ENCODE data around the gene G6PD.

G6PD gene

DNA sequence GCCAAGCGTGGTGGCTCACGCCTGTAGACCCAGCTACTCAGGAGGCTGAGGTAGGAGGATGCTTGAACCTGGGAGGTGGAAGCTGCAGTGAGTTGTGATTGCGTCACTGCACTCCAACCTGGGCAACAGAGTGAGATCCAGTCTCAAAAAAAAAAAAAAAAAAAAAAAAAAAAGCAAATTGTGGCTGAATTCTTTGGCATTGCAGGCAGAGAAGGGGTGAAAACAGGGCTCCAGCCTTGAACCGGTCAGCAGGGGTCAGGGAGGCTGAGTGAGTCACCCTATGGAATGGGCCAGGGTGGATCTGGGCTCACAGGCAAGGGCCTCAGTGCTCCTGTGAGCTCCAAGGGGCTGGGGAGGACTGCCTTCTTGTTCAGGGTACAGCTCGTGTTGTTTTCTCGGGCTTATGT lies 17.4 kb downstream of the G6PD start:
- TF ChIP-seq, protein P1, sequence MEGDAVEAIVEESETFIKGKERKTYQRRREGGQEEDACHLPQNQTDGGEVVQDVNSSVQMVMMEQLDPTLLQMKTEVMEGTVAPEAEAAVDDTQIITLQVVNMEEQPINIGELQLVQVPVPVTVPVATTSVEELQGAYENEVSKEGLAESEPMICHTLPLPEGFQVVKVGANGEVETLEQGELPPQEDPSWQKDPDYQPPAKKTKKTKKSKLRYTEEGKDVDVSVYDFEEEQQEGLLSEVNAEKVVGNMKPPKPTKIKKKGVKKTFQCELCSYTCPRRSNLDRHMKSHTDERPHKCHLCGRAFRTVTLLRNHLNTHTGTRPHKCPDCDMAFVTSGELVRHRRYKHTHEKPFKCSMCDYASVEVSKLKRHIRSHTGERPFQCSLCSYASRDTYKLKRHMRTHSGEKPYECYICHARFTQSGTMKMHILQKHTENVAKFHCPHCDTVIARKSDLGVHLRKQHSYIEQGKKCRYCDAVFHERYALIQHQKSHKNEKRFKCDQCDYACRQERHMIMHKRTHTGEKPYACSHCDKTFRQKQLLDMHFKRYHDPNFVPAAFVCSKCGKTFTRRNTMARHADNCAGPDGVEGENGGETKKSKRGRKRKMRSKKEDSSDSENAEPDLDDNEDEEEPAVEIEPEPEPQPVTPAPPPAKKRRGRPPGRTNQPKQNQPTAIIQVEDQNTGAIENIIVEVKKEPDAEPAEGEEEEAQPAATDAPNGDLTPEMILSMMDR (IDR thresholded peaks at IDR 0.05; ENCODE audit: extremely low read depth, insufficient read depth, missing control alignments), result no peak
- DNase-seq (ENCODE audit: low spot score), result no peak
- in situ Hi-C loops (cut with MboI; ENCODE audit: low pct_unique_long_range_greater_than_20kb, low sequenced_read_pairs, unreplicated experiment), result no loop called here

DNA sequence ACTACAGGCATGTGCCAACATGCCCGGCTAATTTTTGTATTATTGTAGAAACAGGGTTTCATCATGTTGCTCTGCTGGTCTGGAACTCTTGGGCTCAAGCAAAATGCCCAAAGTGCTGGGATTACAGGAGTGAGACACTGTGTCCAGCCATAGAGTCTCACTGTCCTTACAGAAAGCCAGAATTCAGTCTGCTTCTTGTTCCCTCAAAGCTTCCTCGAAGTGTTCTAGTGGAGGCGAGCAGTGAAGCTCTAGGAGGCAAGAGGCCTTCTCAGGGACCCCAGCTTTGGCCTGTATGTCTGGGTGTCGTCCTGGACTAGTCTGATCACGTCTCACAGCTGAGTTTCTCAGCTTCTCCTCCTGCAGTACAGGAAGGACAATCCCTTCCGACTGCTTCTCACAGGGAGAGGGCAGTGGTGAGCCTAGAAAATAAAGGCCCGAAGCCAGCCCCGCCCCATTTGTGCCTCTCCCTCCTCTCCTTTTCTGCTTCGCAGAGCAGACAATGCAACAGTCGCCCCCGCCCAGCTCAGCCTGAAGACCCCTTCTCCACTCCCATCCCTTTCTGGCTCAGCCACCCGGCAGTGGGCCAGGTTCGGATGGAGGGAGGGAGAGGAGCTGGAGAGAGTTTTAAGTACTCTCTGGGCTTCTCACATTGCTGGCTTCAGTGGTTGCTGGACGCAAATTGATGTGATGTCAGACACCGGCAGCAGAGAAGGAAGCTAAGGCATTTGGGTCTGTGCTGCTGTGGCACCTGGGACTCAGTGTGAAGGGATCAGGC lies 19.6 kb downstream of the G6PD start:
- TF ChIP-seq, protein P1 (IDR thresholded peaks at IDR 0.05; ENCODE audit: extremely low read depth, insufficient read depth, missing control alignments), result peak; percentile 47
- peak; percentile 72 for DNase-seq (ENCODE audit: low spot score)
- in situ Hi-C loops (cut with MboI; ENCODE audit: low pct_unique_long_range_greater_than_20kb, low sequenced_read_pairs, unreplicated experiment), result no loop called here

DNA sequence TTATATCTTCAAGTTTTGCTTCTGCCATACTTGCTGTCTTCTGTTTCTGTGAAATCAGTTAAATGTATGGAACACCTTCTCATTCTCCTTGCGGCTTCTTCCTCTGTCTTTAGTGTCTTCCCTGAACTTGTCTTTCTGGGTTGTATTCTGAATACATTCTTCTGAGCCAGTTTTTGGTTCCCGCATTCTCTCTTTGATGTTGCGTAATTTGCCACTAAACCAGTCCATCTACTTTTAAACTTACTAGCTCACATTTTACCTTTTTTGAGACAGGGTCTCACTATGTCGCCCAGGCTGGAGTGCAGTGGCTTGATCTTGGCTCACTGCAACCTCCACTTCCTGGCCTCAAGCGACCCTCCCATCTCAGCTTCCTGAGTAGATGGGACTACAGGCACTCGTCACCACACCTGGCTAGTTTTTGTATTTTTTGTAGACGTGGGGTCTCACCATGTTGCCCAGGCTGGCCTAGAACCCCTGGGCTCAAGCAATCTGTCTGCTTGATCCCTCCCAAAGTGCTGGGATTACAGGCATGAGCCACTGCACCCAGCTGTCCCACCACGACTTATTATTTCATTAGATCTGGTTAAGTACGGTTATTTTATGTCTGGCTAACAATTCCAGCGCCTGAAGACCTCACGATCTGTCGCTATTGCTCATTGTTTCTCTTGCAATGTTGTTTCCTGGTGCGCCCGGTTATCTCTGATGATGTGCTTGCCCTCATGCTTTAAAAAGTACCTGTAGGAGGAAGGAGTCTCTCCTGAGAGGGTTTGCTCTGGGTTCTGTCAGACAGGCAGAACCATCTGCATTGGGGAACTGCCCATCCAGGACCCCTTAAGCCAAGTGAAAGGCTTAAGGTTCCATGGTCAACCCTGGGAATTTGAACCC lies 20.8 kb downstream of the G6PD start:
- in situ Hi-C loops (cut with MboI; ENCODE audit: low pct_unique_long_range_greater_than_20kb, low sequenced_read_pairs, unreplicated experiment), result no loop called here
- TF ChIP-seq, protein P1 (IDR thresholded peaks at IDR 0.05; ENCODE audit: extremely low read depth, insufficient read depth, missing control alignments), result no peak

DNA sequence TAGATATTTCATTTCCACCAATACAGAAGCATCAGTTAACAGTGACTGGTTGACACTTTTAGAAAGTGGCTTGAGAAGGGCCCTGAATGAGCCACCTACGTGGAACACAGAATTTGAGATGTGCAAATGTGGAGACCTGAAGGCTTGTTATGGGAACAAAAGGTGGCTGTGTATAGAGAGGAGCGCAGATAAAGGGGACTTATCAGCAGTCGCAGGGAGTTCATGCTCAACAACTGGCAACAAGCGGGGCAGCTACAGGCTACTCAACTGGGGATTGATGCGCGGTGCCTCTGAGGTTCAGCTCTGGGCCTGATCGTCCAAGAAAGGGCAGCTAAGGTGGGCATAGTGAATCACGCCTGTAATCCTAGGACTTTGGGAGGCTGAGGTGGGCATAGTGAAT lies 27.3 kb downstream of the G6PD start:
- TF ChIP-seq, protein P1 (IDR thresholded peaks at IDR 0.05; ENCODE audit: extremely low read depth, insufficient read depth, missing control alignments), result no peak
- in situ Hi-C loops (cut with MboI; ENCODE audit: low pct_unique_long_range_greater_than_20kb, low sequenced_read_pairs, unreplicated experiment), result no loop called here
- no peak for DNase-seq (ENCODE audit: low spot score)

More for the DNA sequence above, 20.8 kb downstream of the G6PD start:
- no peak for DNase-seq (ENCODE audit: low spot score)

DNA sequence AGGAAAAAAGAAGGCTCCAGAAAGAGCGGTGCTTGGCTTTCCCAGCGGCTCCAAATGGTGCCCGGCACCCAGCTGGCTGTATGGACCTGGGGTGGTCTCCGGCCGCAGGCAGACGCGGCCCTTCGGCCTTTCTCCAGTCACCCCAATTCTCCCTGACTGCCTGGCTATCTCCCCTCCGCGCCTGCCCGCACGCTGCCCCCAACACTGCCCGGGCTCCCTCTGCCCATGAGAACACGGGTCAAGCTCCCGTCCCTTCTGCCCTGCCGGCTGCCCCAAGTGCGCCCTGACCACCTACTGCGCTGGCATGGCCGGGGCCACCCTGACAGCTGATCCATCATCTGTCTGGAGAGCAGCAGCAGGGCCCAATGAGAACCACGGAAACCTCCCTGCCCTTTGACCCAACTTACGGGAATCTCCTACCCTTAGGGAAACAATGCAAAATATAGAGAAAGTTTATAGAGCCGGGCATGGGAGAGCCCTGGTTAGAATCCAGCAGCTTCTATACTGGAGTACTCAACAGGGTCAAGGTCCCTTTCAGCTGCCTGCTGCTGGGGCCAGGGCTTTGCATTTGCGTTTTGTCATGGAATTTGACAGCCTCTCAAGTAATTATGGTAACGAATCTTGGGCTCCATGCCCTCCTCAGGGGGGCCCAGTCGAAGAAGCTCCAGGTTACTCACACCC lies 29.4 kb downstream of the G6PD start:
- in situ Hi-C loops (cut with MboI; ENCODE audit: low pct_unique_long_range_greater_than_20kb, low sequenced_read_pairs, unreplicated experiment), result no loop called here
- TF ChIP-seq, protein P1 (IDR thresholded peaks at IDR 0.05; ENCODE audit: extremely low read depth, insufficient read depth, missing control alignments), result no peak
- DNase-seq (ENCODE audit: low spot score), result no peak

DNA sequence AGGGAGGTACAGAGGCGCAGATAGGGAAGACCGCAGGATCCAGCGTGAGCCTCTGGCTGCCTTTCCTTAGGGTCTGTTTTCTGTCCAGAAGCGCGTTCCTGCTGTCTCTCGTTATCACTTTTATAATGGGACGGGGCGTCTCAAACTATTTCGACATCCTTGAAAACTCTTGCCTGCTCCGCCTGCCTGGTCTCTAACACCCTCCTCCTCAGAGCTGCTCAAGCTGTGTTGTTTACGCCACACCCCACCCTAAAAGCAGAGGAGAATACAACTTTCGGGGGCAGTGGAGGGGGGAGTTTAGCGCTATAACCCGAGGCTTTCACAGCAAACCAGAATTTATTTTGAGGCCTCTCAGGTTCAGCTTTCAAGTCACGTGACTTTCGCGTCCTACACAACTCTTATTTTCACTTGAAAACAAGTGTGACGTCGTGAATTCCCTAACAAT lies 30.0 kb downstream of the G6PD start:
- in situ Hi-C loops (cut with MboI; ENCODE audit: low pct_unique_long_range_greater_than_20kb, low sequenced_read_pairs, unreplicated experiment), result no loop called here
- TF ChIP-seq, protein P1 (IDR thresholded peaks at IDR 0.05; ENCODE audit: extremely low read depth, insufficient read depth, missing control alignments), result no peak
- DNase-seq (ENCODE audit: low spot score), result no peak

All from GM13977 (cell line).